ENCODE data around the gene AVPR2.

Gene AVPR2

GRCh38 chrX:153878969-153879653 lies 25.4 kb upstream of the AVPR2 start:
- H3K4me2 ChIP-seq (ENCODE audit: low read depth, low read length) = no peak overlapping the region
- no peak overlapping the region for H3K27ac ChIP-seq (ENCODE audit: low read length)
- peaks cover 33% of the 10 kb centered on the region for H3K27me3 ChIP-seq (replicated peaks; ENCODE audit: insufficient read depth, low read length)
- H2AFZ ChIP-seq (ENCODE audit: low read length) = no peak overlapping the region
- no peaks in the 10 kb centered on the region for H3K9me3 ChIP-seq (replicated peaks; ENCODE audit: insufficient read depth, low read length)
- no peak overlapping the region for H3K4me3 ChIP-seq (ENCODE audit: low read length)
- TF ChIP-seq EZH2phosphoT487 (IDR thresholded peaks at IDR 0.05; ENCODE audit: low read length) = no peak
- TF ChIP-seq EZH2 (optimal IDR thresholded peaks at IDR 0.05; ENCODE audit: low read depth, low read length) = no peak
- TF ChIP-seq CTCF (IDR thresholded peaks at IDR 0.05; ENCODE audit: low read length) = no peak
- no peak for DNase-seq
- H3K4me1 ChIP-seq (ENCODE audit: low read length) = no peaks in the 10 kb centered on the region
- H3K9ac ChIP-seq (ENCODE audit: low read length) = no peak overlapping the region
- H3K9me2 ChIP-seq (replicated peaks; ENCODE audit: insufficient read depth, low read length) = no peaks in the 10 kb centered on the region
- H3F3A ChIP-seq (ENCODE audit: insufficient read depth, low read length) = no peaks in the 10 kb centered on the region
- H4K20me1 ChIP-seq (ENCODE audit: insufficient read depth, low read length) = no peaks in the 10 kb centered on the region
- no peaks in the 10 kb centered on the region for H3K79me2 ChIP-seq (ENCODE audit: low read length)
- no peaks in the 10 kb centered on the region for H3K36me3 ChIP-seq (replicated peaks; ENCODE audit: insufficient read depth, low read length)

GRCh38 chrX:153879741-153880439 lies 24.6 kb upstream of the AVPR2 start:
- Histone ChIP-seq H3K27ac (ENCODE audit: low read length) (no peak overlapping the region), H3K9ac (ENCODE audit: low read length) (no peak overlapping the region), H3K79me2 (ENCODE audit: low read length) (no peaks in the 10 kb centered on the region), H3K4me3 (ENCODE audit: low read length) (no peak overlapping the region), H3K4me1 (ENCODE audit: low read length) (no peaks in the 10 kb centered on the region), H3K9me2 (replicated peaks; ENCODE audit: insufficient read depth, low read length) (no peaks in the 10 kb centered on the region), H2AFZ (ENCODE audit: low read length) (no peak overlapping the region), H3K36me3 (replicated peaks; ENCODE audit: insufficient read depth, low read length) (no peaks in the 10 kb centered on the region), H4K20me1 (ENCODE audit: insufficient read depth, low read length) (no peaks in the 10 kb centered on the region), H3K27me3 (replicated peaks; ENCODE audit: insufficient read depth, low read length) (peaks cover 39% of the 10 kb centered on the region), H3K9me3 (replicated peaks; ENCODE audit: insufficient read depth, low read length) (no peaks in the 10 kb centered on the region), H3F3A (ENCODE audit: insufficient read depth, low read length) (no peaks in the 10 kb centered on the region), H3K4me2 (ENCODE audit: low read depth, low read length) (no peak overlapping the region)
- no peak for TF ChIP-seq CTCF (IDR thresholded peaks at IDR 0.05; ENCODE audit: low read length)
- no peak for DNase-seq

- H3K27ac ChIP-seq (ENCODE audit: low read length) = no peak overlapping the region
These were observed 24.0 kb upstream of the AVPR2 start for GRCh38 chrX:153880440-153880815.

More at GRCh38 chrX:153880440-153880815, 24.0 kb upstream of the AVPR2 start:
- H3K36me3 ChIP-seq (replicated peaks; ENCODE audit: insufficient read depth, low read length) = no peaks in the 10 kb centered on the region
- no peaks in the 10 kb centered on the region for H3K4me1 ChIP-seq (ENCODE audit: low read length)
- no peak overlapping the region for H3K4me3 ChIP-seq (ENCODE audit: low read length)
- H4K20me1 ChIP-seq (ENCODE audit: insufficient read depth, low read length) = no peaks in the 10 kb centered on the region
- no peak overlapping the region for H2AFZ ChIP-seq (ENCODE audit: low read length)
- no peak overlapping the region for H3K4me2 ChIP-seq (ENCODE audit: low read depth, low read length)
- TF ChIP-seq EZH2phosphoT487 (IDR thresholded peaks at IDR 0.05; ENCODE audit: low read length) = no peak
- TF ChIP-seq CTCF (IDR thresholded peaks at IDR 0.05; ENCODE audit: low read length) = no peak
- no peak for TF ChIP-seq EZH2 (optimal IDR thresholded peaks at IDR 0.05; ENCODE audit: low read depth, low read length)
- no peak for DNase-seq
- peaks cover 45% of the 10 kb centered on the region for H3K27me3 ChIP-seq (replicated peaks; ENCODE audit: insufficient read depth, low read length)
- no peaks in the 10 kb centered on the region for H3K9me3 ChIP-seq (replicated peaks; ENCODE audit: insufficient read depth, low read length)
- no peak overlapping the region for H3K9ac ChIP-seq (ENCODE audit: low read length)
- H3K9me2 ChIP-seq (replicated peaks; ENCODE audit: insufficient read depth, low read length) = no peaks in the 10 kb centered on the region
- no peaks in the 10 kb centered on the region for H3K79me2 ChIP-seq (ENCODE audit: low read length)
- H3F3A ChIP-seq (ENCODE audit: insufficient read depth, low read length) = no peaks in the 10 kb centered on the region
